ENCODE data around the gene RAB32.
"Not testable (repeated sequence)": the region's sequence is repeated elsewhere in the genome, so short reads cannot be mapped to it uniquely, and the experiment has no call there.

Gene RAB32

DNA sequence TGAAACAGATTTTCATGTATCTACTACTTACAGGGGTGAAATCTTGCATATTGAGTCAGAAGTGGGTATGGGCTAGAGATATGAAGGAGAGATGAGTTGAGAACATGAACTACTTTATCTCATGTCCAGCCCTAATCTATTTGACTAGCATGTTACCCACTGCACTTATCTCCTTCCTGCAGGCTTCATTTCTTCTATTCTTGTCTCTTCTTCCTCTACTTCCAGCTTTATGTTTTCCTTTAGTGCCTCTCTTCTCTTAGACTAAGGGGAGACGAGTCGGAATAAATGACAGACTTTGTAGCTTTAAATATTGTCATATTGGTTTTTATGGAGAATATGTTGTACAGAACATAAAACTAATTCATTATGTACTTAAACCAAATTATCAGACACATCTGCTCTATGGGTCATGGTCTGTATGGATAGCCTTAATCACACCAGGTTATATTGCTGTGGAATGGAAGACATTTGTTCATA, 5.3 kb downstream of the RAB32 start:
- Histone ChIP-seq H3K4me1 (no peaks in the 10 kb centered on the region), H3K36me3 (no peaks in the 10 kb centered on the region), H3K27me3 (0 out of 2 replicates have a peak, but pooled peaks cover 4% of the 10 kb centered on the region), H3K4me3 (ENCODE audit: low read depth, low read length) (no peak overlapping the region), H3K9me3 (no peaks in the 10 kb centered on the region)
- DNase-seq: no peak
- TF ChIP-seq, protein P1, sequence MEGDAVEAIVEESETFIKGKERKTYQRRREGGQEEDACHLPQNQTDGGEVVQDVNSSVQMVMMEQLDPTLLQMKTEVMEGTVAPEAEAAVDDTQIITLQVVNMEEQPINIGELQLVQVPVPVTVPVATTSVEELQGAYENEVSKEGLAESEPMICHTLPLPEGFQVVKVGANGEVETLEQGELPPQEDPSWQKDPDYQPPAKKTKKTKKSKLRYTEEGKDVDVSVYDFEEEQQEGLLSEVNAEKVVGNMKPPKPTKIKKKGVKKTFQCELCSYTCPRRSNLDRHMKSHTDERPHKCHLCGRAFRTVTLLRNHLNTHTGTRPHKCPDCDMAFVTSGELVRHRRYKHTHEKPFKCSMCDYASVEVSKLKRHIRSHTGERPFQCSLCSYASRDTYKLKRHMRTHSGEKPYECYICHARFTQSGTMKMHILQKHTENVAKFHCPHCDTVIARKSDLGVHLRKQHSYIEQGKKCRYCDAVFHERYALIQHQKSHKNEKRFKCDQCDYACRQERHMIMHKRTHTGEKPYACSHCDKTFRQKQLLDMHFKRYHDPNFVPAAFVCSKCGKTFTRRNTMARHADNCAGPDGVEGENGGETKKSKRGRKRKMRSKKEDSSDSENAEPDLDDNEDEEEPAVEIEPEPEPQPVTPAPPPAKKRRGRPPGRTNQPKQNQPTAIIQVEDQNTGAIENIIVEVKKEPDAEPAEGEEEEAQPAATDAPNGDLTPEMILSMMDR (IDR thresholded peaks at IDR 0.05; ENCODE audit: low read depth, low read length): no peak

DNA sequence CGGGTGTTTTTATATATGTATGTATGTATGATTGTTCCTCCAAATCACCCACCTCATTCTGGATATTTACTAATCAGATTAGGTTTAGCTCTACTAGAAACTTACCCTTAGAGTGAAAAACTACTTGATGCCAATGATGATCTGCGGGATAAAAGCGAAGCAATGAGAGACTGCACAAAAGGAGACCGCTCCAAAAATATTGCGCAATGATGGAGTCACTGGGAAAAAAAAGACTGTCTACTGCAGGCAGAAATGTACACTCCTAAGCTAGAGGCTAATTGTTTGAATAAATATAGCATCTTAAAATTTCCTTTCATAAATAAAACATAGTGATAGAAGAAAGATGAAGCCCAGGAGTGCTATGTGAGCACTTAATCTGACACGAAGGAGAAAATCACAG, 7.3 kb downstream of the RAB32 start:
- no peak overlapping the region for H3K4me3 ChIP-seq (ENCODE audit: low read depth, low read length)
- TF ChIP-seq, protein P1 (IDR thresholded peaks at IDR 0.05; ENCODE audit: low read depth, low read length): no peak
- no peaks in the 10 kb centered on the region for H3K36me3 ChIP-seq
- no peak for DNase-seq
- no peaks in the 10 kb centered on the region for H3K4me1 ChIP-seq
- H3K9me3 ChIP-seq: no peaks in the 10 kb centered on the region
- H3K27me3 ChIP-seq: peaks cover 7% of the 10 kb centered on the region; the same call in 1 of the 2 replicates

DNA sequence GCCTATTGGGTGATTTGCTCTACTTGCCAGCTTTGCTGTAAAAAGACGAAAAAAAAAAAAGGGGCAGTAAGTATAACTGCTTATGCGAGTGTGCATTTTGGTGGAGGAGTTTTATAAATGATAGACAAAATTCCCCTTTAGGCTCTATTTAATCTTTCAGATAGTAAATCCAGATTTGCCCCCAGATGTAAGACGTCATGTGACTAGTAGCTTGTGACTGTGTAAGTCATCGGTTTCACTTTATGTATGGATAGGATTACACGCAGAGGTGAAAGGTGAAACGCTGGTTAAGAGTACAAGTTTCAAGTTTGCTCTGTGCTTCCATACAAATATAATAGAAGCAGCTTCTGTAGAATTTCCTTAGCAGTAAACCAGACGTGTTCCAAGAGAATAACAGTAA, 7.9 kb downstream of the RAB32 start:
- TF ChIP-seq, protein P1 (IDR thresholded peaks at IDR 0.05; ENCODE audit: low read depth, low read length): no peak
- no peak for DNase-seq
- Histone ChIP-seq H3K9me3 (no peaks in the 10 kb centered on the region), H3K36me3 (no peaks in the 10 kb centered on the region), H3K4me1 (no peaks in the 10 kb centered on the region), H3K4me3 (ENCODE audit: low read depth, low read length) (no peak overlapping the region), H3K27me3 (peaks cover 7% of the 10 kb centered on the region; the same call in 1 of the 2 replicates)

DNA sequence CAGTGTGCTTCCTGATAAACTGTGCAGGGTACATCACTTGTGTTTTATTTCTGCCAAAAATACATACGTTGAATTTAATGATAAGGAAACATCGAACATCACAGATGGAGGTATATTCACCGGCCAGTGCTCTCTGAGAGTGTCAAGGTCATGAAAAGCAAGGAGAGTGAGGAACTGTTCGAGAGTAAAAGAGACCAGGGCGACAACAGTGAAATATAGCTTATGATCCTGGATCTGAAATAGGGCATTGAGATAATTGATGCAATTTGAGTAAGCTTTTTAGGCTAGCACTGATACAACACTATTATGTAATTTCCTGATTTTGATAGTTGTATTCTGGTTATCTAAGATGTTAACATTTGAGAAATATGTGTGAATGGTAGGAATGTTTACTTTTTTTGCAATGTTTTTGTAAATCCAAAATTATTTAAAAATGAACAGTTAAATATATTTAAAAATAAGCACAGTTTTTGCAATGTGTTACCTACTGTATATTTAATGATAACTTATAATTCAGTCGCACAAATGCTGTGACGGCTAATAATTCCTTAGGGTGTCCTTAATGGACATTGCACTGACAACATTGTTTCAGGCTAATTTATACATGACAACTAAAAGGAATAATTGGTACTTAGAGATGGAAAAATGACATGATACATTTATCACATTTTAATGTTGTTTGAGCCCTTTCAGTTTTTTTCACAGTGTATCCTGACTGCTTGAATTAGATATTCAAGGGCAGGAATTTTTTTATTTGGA, 9.9 kb downstream of the RAB32 start:
- no peaks in the 10 kb centered on the region for H3K9me3 ChIP-seq
- no peaks in the 10 kb centered on the region for H3K4me1 ChIP-seq
- no peaks in the 10 kb centered on the region for H3K36me3 ChIP-seq
- H3K27me3 ChIP-seq: peaks cover 7% of the 10 kb centered on the region
- H3K4me3 ChIP-seq (ENCODE audit: low read depth, low read length): no peak overlapping the region
- no peak for DNase-seq
- TF ChIP-seq, protein P1 (IDR thresholded peaks at IDR 0.05; ENCODE audit: low read depth, low read length): no peak

DNA sequence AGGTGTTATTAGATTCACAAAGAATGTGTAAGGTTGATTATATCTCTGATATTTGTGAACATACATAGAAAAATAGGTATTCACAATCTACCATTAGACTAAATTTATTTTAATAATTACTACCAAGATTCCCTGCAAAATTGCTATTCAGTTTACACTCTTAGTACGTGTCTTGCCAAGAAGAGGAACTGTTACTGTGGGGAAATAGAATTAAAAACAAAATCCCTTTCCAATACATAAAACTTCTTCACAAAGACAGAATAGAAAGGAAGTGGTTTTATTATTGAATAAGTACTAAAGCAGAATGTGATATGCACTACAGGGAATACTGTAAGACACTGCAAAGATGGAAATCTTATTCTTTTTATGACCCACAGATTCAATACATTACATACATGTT, 17.0 kb downstream of the RAB32 start:
- no peak for DNase-seq
- Histone ChIP-seq H3K9me3 (no peaks in the 10 kb centered on the region), H3K27me3 (no peaks in the 10 kb centered on the region; the same call in 1 of the 2 replicates), H3K4me3 (ENCODE audit: low read depth, low read length) (no peak overlapping the region), H3K36me3 (no peaks in the 10 kb centered on the region), H3K4me1 (no peaks in the 10 kb centered on the region)
- TF ChIP-seq, protein P1 (IDR thresholded peaks at IDR 0.05; ENCODE audit: low read depth, low read length): no peak

DNA sequence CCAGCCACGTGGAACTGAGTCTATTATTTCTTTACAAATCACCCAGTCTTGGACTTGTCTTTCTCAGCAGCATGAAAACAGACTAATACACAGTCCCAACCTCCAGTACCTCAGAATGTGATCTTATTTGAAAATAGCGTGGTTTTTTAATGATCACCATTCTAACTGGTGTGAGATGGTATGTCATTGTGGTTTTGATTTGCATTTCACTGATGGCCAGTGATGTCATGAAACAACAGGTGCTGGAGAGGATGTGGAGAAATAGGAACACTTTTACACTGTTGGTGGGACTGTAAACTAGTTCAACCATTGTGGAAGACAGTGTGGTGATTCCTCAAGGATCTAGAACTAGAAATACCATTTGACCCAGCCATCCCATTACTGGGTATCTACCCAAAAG, 23.0 kb downstream of the RAB32 start:
- H3K4me3 ChIP-seq (ENCODE audit: low read depth, low read length); DNase-seq; H3K27me3 ChIP-seq; H3K4me1 ChIP-seq; H3K36me3 ChIP-seq; H3K9me3 ChIP-seq: not testable (repeated sequence)

DNA sequence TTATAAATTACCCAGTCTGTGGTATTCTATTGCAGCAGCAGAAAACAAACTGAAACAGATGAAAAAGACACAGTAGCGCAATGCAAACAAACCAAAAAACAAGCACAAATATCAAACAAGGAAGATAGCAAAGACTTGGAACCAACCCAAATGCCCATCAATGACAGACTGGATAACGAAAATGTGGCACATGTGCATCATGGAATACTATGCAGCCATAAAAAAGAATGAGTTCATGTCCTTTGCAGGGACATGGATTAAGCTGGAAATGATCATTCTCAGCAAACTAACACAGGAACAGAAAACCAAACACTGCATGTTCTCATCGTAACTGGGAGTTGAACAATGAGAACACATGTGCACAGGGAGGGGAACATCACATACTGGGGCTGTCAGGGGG, 25.0 kb downstream of the RAB32 start:
- H3K27me3 ChIP-seq; H3K36me3 ChIP-seq; H3K9me3 ChIP-seq; H3K4me3 ChIP-seq (ENCODE audit: low read depth, low read length); DNase-seq; H3K4me1 ChIP-seq: not testable (repeated sequence)

Measured in BE2C (cell line).